ENCODE data around the gene ALKBH2.

GRCh38 chr12:109115404-109115757 is 22.1 kb upstream of the ALKBH2 start:
- TF ChIP-seq CTCF (IDR thresholded peaks at IDR 0.05; ENCODE audit: low read depth, low read length, poor library complexity, severe bottlenecking): no peak
- TF ChIP-seq EZH2phosphoT487 (IDR thresholded peaks at IDR 0.05; ENCODE audit: borderline replicate concordance, low read length): no peak
